Esophagus muscularis mucosa (tissue), 3 donors: Measurements from ENCODE around the gene TNP2.

Experiments
- CTCF ChIP-seq, 3 experiments: fragments of 200-600 bp in 2 of 3; fragments of 450-650 bp in 1 of 3; sonication (generic) in 2 of 3; IDR thresholded peaks; one replicate each; pipeline ENCODE4 v1.5.1; 2017 to 2019; ENCODE audit warnings: antibody characterized with exemption in 3 of 3, mild to moderate bottlenecking in 2 of 3, moderate library complexity in 1 of 3
- POLR2A ChIP-seq: fragments of 450-650 bp; IDR thresholded peaks from one replicate; pipeline ENCODE4 v1.6.1; 2017; ENCODE audit warnings: antibody characterized with exemption, moderate library complexity, mild to moderate bottlenecking, low read depth

DNA sequence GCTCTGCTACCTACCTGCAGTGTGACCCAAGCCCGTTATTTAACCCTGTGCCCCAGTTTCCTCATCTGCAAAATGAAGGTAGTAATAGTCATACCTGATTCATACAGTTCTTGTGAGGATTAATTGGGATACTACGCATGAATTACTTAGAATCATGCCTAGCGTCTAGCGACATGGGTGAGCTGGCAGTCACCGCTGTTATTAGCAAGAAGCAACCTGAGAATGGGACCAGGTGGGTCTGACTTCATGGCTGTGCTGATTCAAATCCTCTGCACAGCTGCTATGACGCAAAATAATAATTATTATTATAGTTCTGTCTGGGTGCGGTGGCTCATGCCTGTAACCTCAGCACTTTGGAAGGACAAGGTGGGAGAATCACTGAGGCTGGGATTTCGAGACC, 21.0 kb downstream of the TNP2 start:
- no peak for TF ChIP-seq CTCF (IDR thresholded peaks at IDR 0.05)
- TF ChIP-seq POLR2A, result no peak
